ENCODE data around the gene XPR1.

DNA sequence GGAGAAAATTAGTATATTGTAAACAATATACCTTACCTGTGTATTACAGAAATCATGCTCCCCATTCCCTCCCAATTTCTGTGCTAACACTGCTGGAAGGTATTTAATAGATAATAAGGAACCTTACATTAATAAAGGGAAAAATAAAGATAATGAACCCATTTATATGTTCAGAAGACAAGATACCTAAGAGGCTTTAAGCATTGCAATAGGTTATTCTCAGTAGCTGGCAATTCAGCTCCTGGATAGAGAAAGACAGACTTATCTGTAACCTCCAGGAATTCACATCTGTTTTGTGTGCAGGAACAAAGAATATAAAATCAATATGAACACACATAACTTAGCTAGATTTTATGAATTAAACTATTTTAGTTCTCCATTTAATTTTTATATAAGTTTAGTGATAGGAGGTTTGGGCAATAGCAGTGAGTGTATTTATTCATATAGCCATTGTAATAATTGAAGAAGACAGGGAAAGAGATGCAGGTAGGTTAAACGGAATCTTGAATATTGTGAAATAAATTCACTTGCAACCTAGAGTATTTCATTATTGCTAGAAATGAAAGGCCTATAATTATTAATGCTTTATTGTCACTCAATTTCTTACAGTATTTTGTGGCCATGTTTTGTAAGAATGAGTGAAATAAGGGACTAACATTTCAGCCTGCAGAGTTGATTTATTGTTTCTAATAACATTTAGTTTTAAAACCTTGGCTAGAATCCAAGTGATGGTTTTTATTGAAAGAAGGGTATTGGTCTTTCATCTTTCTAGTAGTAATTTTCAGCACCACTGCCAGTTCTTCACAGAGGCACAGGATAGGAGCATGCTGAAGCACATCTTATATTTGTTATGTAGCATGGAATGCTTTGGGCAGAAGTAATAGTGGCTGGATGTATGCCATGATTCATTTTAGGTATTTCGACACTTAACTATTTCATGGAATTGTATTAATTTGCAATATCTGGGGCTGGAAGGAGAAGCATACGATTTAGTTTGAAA, 1.5 kb downstream of the XPR1 start:
- no peak for TF ChIP-seq CTCF (IDR thresholded peaks at IDR 0.05)
- TF ChIP-seq POLR2AphosphoS5 (IDR thresholded peaks at IDR 0.05), result no peak
- TF ChIP-seq POLR2A (IDR thresholded peaks at IDR 0.05), result no peak
- no peak for TF ChIP-seq EP300 (IDR thresholded peaks at IDR 0.05)
